Stimulated activated CD4-positive, alpha-beta T cell treated with anti-CD3 and anti-CD28 coated beads, Interleukin-15, amount 100 ng/mL, for 48 hours (primary cell): ENCODE data around the gene ARHGEF7.

Experiments
- DNase-seq, 2 donors: peaks; one replicate each; pipeline ENCODE4 v3.0.0-alpha.2; 2020; ENCODE audit warnings: low read depth in 2 of 2

The ARHGEF7 gene

GRCh38 chr13:111225166-111225565, 110.1 kb downstream of the ARHGEF7 start:
- DNase-seq: no peak

- no peak for DNase-seq
Observed at GRCh38 chr13:111225810-111226546, 110.9 kb downstream of the ARHGEF7 start.

- DNase-seq: no peak
Observed at GRCh38 chr13:111227405-111227804, 112.3 kb downstream of the ARHGEF7 start.

GRCh38 chr13:111228262-111229144, 113.4 kb downstream of the ARHGEF7 start:
- no peak for DNase-seq

GRCh38 chr13:111230385-111230930, 115.3 kb downstream of the ARHGEF7 start:
- DNase-seq: no peak

GRCh38 chr13:111232191-111232590, 117.1 kb downstream of the ARHGEF7 start:
- DNase-seq: no peak

- no peak for DNase-seq
Observed at GRCh38 chr13:111233080-111233479, 118.0 kb downstream of the ARHGEF7 start.

- no peak for DNase-seq
Observed at GRCh38 chr13:111239764-111240670, 124.9 kb downstream of the ARHGEF7 start.

- no peak for DNase-seq
Observed at GRCh38 chr13:111241006-111241755, 126.1 kb downstream of the ARHGEF7 start.

- DNase-seq: no peak
Observed at GRCh38 chr13:111241862-111242261, 126.8 kb downstream of the ARHGEF7 start.

GRCh38 chr13:111242585-111242984, 127.5 kb downstream of the ARHGEF7 start:
- no peak for DNase-seq

GRCh38 chr13:111243981-111244380, 128.9 kb downstream of the ARHGEF7 start:
- DNase-seq: no peak

- DNase-seq: no peak
Observed at GRCh38 chr13:111245576-111246384, 130.7 kb downstream of the ARHGEF7 start.

GRCh38 chr13:111247552-111247951, 132.4 kb downstream of the ARHGEF7 start:
- no peak for DNase-seq

GRCh38 chr13:111248822-111249221, 133.7 kb downstream of the ARHGEF7 start:
- DNase-seq: no peak

- DNase-seq: no peak
Observed at GRCh38 chr13:111249637-111250360, 134.7 kb downstream of the ARHGEF7 start.

GRCh38 chr13:111251646-111252445, 136.7 kb downstream of the ARHGEF7 start:
- DNase-seq: no peak
